OCI-LY1 (cell line): ENCODE measurements around the gene TRIM42.

Source experiments
- H2AFZ ChIP-seq: fragments of 200-600 bp; sonication (generic), shearing (Covaris generic); 2 replicates; pipeline ENCODE4 v1.6.0; 2014; ENCODE audit warnings: antibody characterized with exemption, mild to moderate bottlenecking, low read length
- H3F3A ChIP-seq: fragments of 200-600 bp; sonication (generic), shearing (Covaris generic); 2 replicates; pipeline ENCODE4 v1.6.0; 2014; ENCODE audit warnings: mild to moderate bottlenecking, antibody characterized with exemption, low read length, moderate library complexity; ENCODE audit not compliant: insufficient read depth
- H3K27ac ChIP-seq: fragments of 200-600 bp; sonication (generic); 2 replicates; pipeline ENCODE4 v1.5.1; 2014; ENCODE audit warnings: low read length, mixed run types, mild to moderate bottlenecking, low read depth; ENCODE audit not compliant: poor library complexity, severe bottlenecking
- H3K27me3 ChIP-seq: fragments of 200-600 bp; sonication (generic); 2 replicates; pipeline ENCODE4 v1.6.0; 2014; ENCODE audit warnings: antibody characterized with exemption, mild to moderate bottlenecking, low read length, moderate library complexity; ENCODE audit not compliant: insufficient read depth
- H3K36me3 ChIP-seq: fragments of 200-600 bp; sonication (generic); 2 replicates; pipeline ENCODE4 v1.6.1; 2014; ENCODE audit warnings: mild to moderate bottlenecking, antibody characterized with exemption, low read length, moderate library complexity, mixed read lengths; ENCODE audit not compliant: insufficient read depth
- H3K4me1 ChIP-seq: fragments of 200-600 bp; sonication (generic); 2 replicates; pipeline ENCODE4 v1.5.1; 2014; ENCODE audit warnings: mild to moderate bottlenecking, low read length, moderate library complexity; ENCODE audit not compliant: insufficient read depth, severe bottlenecking
- H3K4me2 ChIP-seq: fragments of 200-600 bp; sonication (generic), shearing (Covaris generic); 2 replicates; pipeline ENCODE4 v1.6.1; 2014; ENCODE audit warnings: low read length
- H3K4me3 ChIP-seq: fragments of 200-600 bp; sonication (generic); 2 replicates; pipeline ENCODE4 v1.5.1; 2014; ENCODE audit warnings: low read length, low read depth, mild to moderate bottlenecking, mixed read lengths; ENCODE audit not compliant: poor library complexity, severe bottlenecking
- H3K79me2 ChIP-seq: fragments of 200-600 bp; shearing (Covaris generic); 2 replicates; pipeline ENCODE4 v1.6.1; 2016; ENCODE audit warnings: mixed run types, low read length, mixed read lengths; ENCODE audit not compliant: insufficient read depth
- H3K9ac ChIP-seq: fragments of 200-600 bp; sonication (generic), shearing (Covaris generic); 2 replicates; pipeline ENCODE4 v1.6.1; 2014; ENCODE audit warnings: mild to moderate bottlenecking, low read length, mixed read lengths
- H3K9me2 ChIP-seq: fragments of 200-600 bp; sonication (generic), shearing (Covaris generic); 2 replicates; pipeline ENCODE4 v1.6.1; 2014; ENCODE audit warnings: low read depth, mild to moderate bottlenecking, low read length, mixed read lengths
- H3K9me3 ChIP-seq: fragments of 200-600 bp; shearing (Covaris generic); 2 replicates; pipeline ENCODE4 v1.6.1; 2014; ENCODE audit warnings: low read length, mixed read lengths
- H4K20me1 ChIP-seq: fragments of 200-600 bp; sonication (generic), shearing (Covaris generic); 2 replicates; pipeline ENCODE4 v1.6.0; 2016; ENCODE audit warnings: mild to moderate bottlenecking, low read length; ENCODE audit not compliant: insufficient read depth
- CTCF ChIP-seq: fragments of 200-600 bp; sonication (generic), shearing (Covaris generic); IDR thresholded peaks from 2 replicates; pipeline ENCODE4 v1.5.1; 2017; ENCODE audit warnings: mild to moderate bottlenecking, antibody characterized with exemption, low read length, moderate library complexity, mixed read lengths
- EZH2 ChIP-seq: fragments of 200-600 bp; sonication (generic), shearing (Covaris generic); IDR thresholded peaks from 2 replicates; pipeline ENCODE4 v1.8.0; 2017; ENCODE audit warnings: borderline replicate concordance, mixed run types, mild to moderate bottlenecking, antibody characterized with exemption, low read length, moderate library complexity, mixed read lengths

The TRIM42 gene

DNA sequence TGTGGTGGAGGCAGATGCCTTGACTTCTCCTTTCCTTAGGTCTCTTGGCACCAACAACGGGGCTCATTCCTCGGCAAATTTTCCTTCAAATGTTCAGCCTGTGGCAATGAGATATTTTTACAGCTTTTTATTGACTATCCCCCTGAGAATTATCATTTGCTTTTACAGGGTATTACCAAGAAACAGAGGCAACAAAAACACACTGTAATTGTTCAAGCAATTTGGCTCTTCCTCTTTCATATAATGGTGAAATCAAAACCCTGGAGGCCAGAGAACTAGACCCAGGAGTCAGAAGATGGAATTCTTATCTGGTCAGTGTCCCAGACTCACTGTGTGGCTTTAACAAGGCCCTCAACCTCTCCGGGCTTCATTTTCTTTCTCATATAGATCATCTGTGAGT lies 40.1 kb downstream of the TRIM42 start:
- H3K9me3 ChIP-seq, result no peaks in the 10 kb centered on the region
- H3K4me2 ChIP-seq, result no peak overlapping the region
- no peaks in the 10 kb centered on the region for H3F3A ChIP-seq
- H3K4me1 ChIP-seq, result no peaks in the 10 kb centered on the region
- no peaks in the 10 kb centered on the region for H4K20me1 ChIP-seq
- H3K9ac ChIP-seq, result no peak overlapping the region
- no peak overlapping the region for H3K4me3 ChIP-seq
- TF ChIP-seq CTCF, result no peak
- no peak for TF ChIP-seq EZH2
- H3K36me3 ChIP-seq, result no peaks in the 10 kb centered on the region
- no peaks in the 10 kb centered on the region for H3K27me3 ChIP-seq
- no peaks in the 10 kb centered on the region for H3K79me2 ChIP-seq
- no peak overlapping the region for H3K27ac ChIP-seq
- no peaks in the 10 kb centered on the region for H3K9me2 ChIP-seq
- H2AFZ ChIP-seq, result no peak overlapping the region

GRCh38 chr3:140719841-140720614 lies 42.2 kb downstream of the TRIM42 start:
- no peaks in the 10 kb centered on the region for H3K4me1 ChIP-seq
- H2AFZ ChIP-seq, result no peak overlapping the region
- no peaks in the 10 kb centered on the region for H3F3A ChIP-seq
- no peaks in the 10 kb centered on the region for H3K9me3 ChIP-seq
- no peaks in the 10 kb centered on the region for H4K20me1 ChIP-seq
- H3K9me2 ChIP-seq, result no peaks in the 10 kb centered on the region
- no peak overlapping the region for H3K4me2 ChIP-seq
- H3K36me3 ChIP-seq, result no peaks in the 10 kb centered on the region
- no peak overlapping the region for H3K4me3 ChIP-seq
- no peak overlapping the region for H3K27ac ChIP-seq
- no peaks in the 10 kb centered on the region for H3K79me2 ChIP-seq
- TF ChIP-seq CTCF (no peak), EZH2 (no peak)
- H3K9ac ChIP-seq, result no peak overlapping the region
- H3K27me3 ChIP-seq, result no peaks in the 10 kb centered on the region

GRCh38 chr3:140723576-140723975 lies 45.7 kb downstream of the TRIM42 start:
- Histone ChIP-seq H3K9me2 (no peaks in the 10 kb centered on the region), H3K4me3 (no peak overlapping the region), H3K27me3 (no peaks in the 10 kb centered on the region), H3K27ac (no peak overlapping the region), H3K4me1 (no peaks in the 10 kb centered on the region), H3K36me3 (no peaks in the 10 kb centered on the region), H3K9ac (no peak overlapping the region), H4K20me1 (no peaks in the 10 kb centered on the region), H3K9me3 (no peaks in the 10 kb centered on the region), H2AFZ (no peak overlapping the region), H3K79me2 (no peaks in the 10 kb centered on the region), H3K4me2 (no peak overlapping the region), H3F3A (no peaks in the 10 kb centered on the region)
- TF ChIP-seq EZH2, result no peak
- no peak for TF ChIP-seq CTCF
